Testis (tissue), 3 donors: ENCODE results near the gene MRPS33. TPM values are rescaled to one million over a fixed set of nuclear protein-coding genes. Genes with fewer than 3 reads are reported as not detected.

Source experiments
- DNase-seq: peaks from one replicate; pipeline ENCODE4 v3.0.0-alpha.2; 2019
- H3K27ac ChIP-seq, 2 donors: fragments of 200-600 bp; sonication (generic); one replicate each; pipeline ENCODE4 v1.5.1; 2019
- H3K27me3 ChIP-seq: fragments of 200-600 bp; sonication (generic); one replicate; pipeline ENCODE4 v1.5.1; 2019
- H3K36me3 ChIP-seq: fragments of 200-600 bp; sonication (generic); one replicate; pipeline ENCODE4 v1.5.1; 2017; ENCODE audit warnings: low read depth; ENCODE audit errors: missing control alignments
- H3K4me1 ChIP-seq: fragments of 200-600 bp; sonication (generic); one replicate; pipeline ENCODE4 v1.5.1; 2019
- H3K4me3 ChIP-seq, 2 donors: fragments of 200-600 bp; sonication (generic); one replicate each; pipeline ENCODE4 v1.5.1; 2017 to 2019
- H3K9me3 ChIP-seq: fragments of 200-600 bp; sonication (generic); one replicate; pipeline ENCODE4 v1.5.1; 2017
- CTCF ChIP-seq, 3 experiments: fragments of 450-650 bp in 2 of 3; fragments of 200-600 bp in 1 of 3; sonication (generic) in 1 of 3; IDR thresholded peaks; one replicate each; pipeline ENCODE4 v1.5.1; 2016 to 2019; ENCODE audit warnings: antibody characterized with exemption in 3 of 3, mild to moderate bottlenecking in 2 of 3, moderate library complexity in 1 of 3
- POLR2A ChIP-seq: fragments of 450-650 bp; IDR thresholded peaks from one replicate; pipeline ENCODE4 v1.6.1; 2017; ENCODE audit warnings: antibody characterized with exemption, mild to moderate bottlenecking, moderate library complexity
- WGBS, 2 donors: methylation state at CpG; one replicate each; pipeline ENCODE4 v1.1.5; 2018; 5-methylcytosine and 5-hydroxymethylcytosine counted together
- intact Hi-C: fragments of 100-400 bp; cut with DNase I; formaldehyde crosslinking; loops from one replicate; pipeline ENCODE4 v1.15.1; 2023; ENCODE audit warnings: low total_unique reads
- polyA plus RNA-seq: library from polyadenylated mRNA; stranded (reverse); fragments of 350-450 nt; fragmentation: Illumina TruSeq; extraction: RNeasy Lipid Tissue Mini Kit (QIAGEN cat#74804); gene quantifications from one replicate; pipeline ENCODE4 v1.2.3, GENCODE V29; 2014; ENCODE audit warnings: low read depth, low replicate concordance; ENCODE audit not compliant: insufficient read depth
- total RNA-seq, 2 donors: library from RNA; depleted of rRNA; stranded (reverse); fragments of >200 nt; gene quantifications; one replicate each; pipeline ENCODE4 v1.2.3, GENCODE V29; 2016

The MRPS33 gene
- total and polyA plus RNA-seq, 3 donors from 2014 or later: 28.8 to 114 (median 31.9) TPM

- Histone ChIP-seq H3K9me3 (no peaks in the 10 kb centered on the region), H3K4me3 (no peak overlapping the region), H3K4me1 (peaks cover 3% of the 10 kb centered on the region), H3K36me3 (no peaks in the 10 kb centered on the region), H3K27ac (no peak overlapping the region), H3K27me3 (no peaks in the 10 kb centered on the region)
- 33 to 37% methylated on average over 1 of the region's 1 CpG for WGBS, 2 donors
- TF ChIP-seq POLR2A (no peak), CTCF (IDR thresholded peaks at IDR 0.05) (no peak)
- intact Hi-C loops: no loop called here
- no peak for DNase-seq
These were observed 13.2 kb downstream of the MRPS33 start for GRCh38 chr7:141001546-141001945.

- 76 to 80% methylated on average over 3 of the region's 3 CpGs for WGBS, 2 donors
- Histone ChIP-seq H3K27me3 (no peaks in the 10 kb centered on the region), H3K9me3 (no peaks in the 10 kb centered on the region), H3K27ac (no peak overlapping the region), H3K4me1 (peaks cover 3% of the 10 kb centered on the region), H3K4me3 (peak overlapping the region in 1 of 2 donors; percentile 8), H3K36me3 (no peaks in the 10 kb centered on the region)
- no peak for TF ChIP-seq CTCF (IDR thresholded peaks at IDR 0.05)
- TF ChIP-seq POLR2A: no peak
- DNase-seq: no peak
- intact Hi-C loops: no loop called here
These were observed 13.6 kb downstream of the MRPS33 start for GRCh38 chr7:141001122-141001521.

GRCh38 chr7:140998715-140999114 lies 16.0 kb downstream of the MRPS33 start:
- no peak for DNase-seq
- Histone ChIP-seq H3K36me3 (no peaks in the 10 kb centered on the region), H3K9me3 (no peaks in the 10 kb centered on the region), H3K4me1 (peaks cover 3% of the 10 kb centered on the region), H3K4me3 (no peak overlapping the region), H3K27ac (no peak overlapping the region), H3K27me3 (no peaks in the 10 kb centered on the region)
- WGBS, 2 donors: 72 to 90% methylated on average over 2 of the region's 2 CpGs
- intact Hi-C loops: no loop called here
- TF ChIP-seq CTCF (IDR thresholded peaks at IDR 0.05): no peak
- TF ChIP-seq POLR2A: no peak

- Histone ChIP-seq H3K27ac (no peak overlapping the region), H3K4me1 (no peaks in the 10 kb centered on the region), H3K4me3 (no peak overlapping the region), H3K36me3 (no peaks in the 10 kb centered on the region), H3K27me3 (no peaks in the 10 kb centered on the region), H3K9me3 (no peaks in the 10 kb centered on the region)
- 75 to 76% methylated on average over 3 of the region's 3 CpGs for WGBS, 2 donors
- TF ChIP-seq POLR2A (no peak), CTCF (IDR thresholded peaks at IDR 0.05) (no peak)
- intact Hi-C loops: no loop called here
- no peak for DNase-seq
These were observed 22.3 kb downstream of the MRPS33 start for GRCh38 chr7:140992422-140992821.

- TF ChIP-seq CTCF (IDR thresholded peaks at IDR 0.05) (no peak), POLR2A (no peak)
- H3K27ac ChIP-seq: no peak overlapping the region
- no peak overlapping the region for H3K4me3 ChIP-seq
- no peaks in the 10 kb centered on the region for H3K9me3 ChIP-seq
- no peaks in the 10 kb centered on the region for H3K36me3 ChIP-seq
- no peaks in the 10 kb centered on the region for H3K27me3 ChIP-seq
- intact Hi-C loops: no loop called here
- DNase-seq: no peak
- WGBS, 2 donors: 78 to 91% methylated on average over 4 of the region's 4 CpGs
- H3K4me1 ChIP-seq: no peaks in the 10 kb centered on the region
These were observed 24.4 kb downstream of the MRPS33 start for GRCh38 chr7:140990193-140990962.
